CD4-positive, alpha-beta memory T cell (primary cell): ENCODE data around the gene PDE8A. TPM values are rescaled to one million over a fixed set of nuclear protein-coding genes. Genes with fewer than 3 reads are reported as not detected.
"Not testable (repeated sequence)": the region's sequence is repeated elsewhere in the genome, so short reads cannot be mapped to it uniquely, and the experiment has no call there.

Experiments used
- CTCF ChIA-PET: fragments of 350-600 bp; sonication (Branson Sonifier 250); formaldehyde crosslinking; loops from one replicate; lab custom pipeline; 2021; ENCODE audit warnings: inconsistent platforms; ENCODE audit not compliant: partially characterized antibody; lab: Charles Lee
- POLR2A ChIA-PET: fragments of 350-600 bp; sonication (Branson Sonifier 250); formaldehyde crosslinking; loops from one replicate; lab custom pipeline; 2021; ENCODE audit not compliant: partially characterized antibody; lab: Charles Lee
- DNase-seq, 5 donors: peaks; one replicate each; pipeline versions ENCODE4 v3.0.0 to v3.0.0-alpha.2; 2020 to 2022; ENCODE audit warnings: mixed read lengths in 1 of 5
- H3K27ac ChIP-seq: one replicate; pipeline ENCODE4 v1.7.0; 2013; ENCODE audit warnings: low read depth, low read length
- H3K27me3 ChIP-seq: 2 replicates; pipeline ENCODE4 v1.7.0; 2013; ENCODE audit warnings: mild to moderate bottlenecking, low read length, moderate library complexity; ENCODE audit not compliant: insufficient read depth
- H3K36me3 ChIP-seq: 2 replicates; pipeline ENCODE4 v1.7.0; 2013; ENCODE audit warnings: mild to moderate bottlenecking, low read length, moderate library complexity; ENCODE audit not compliant: insufficient read depth
- H3K4me1 ChIP-seq: 2 replicates; pipeline ENCODE4 v1.7.0; 2013; ENCODE audit warnings: mild to moderate bottlenecking, low read length, moderate library complexity; ENCODE audit not compliant: insufficient read depth
- H3K4me3 ChIP-seq, 2 donors: one replicate each; pipeline ENCODE4 v1.7.0; 2013; ENCODE audit warnings: low read length in 2 of 2, mild to moderate bottlenecking in 1 of 2
- H3K9me3 ChIP-seq, 2 donors: one replicate each; pipeline ENCODE4 v1.7.0; 2013; ENCODE audit warnings: low read length in 2 of 2, control low read depth in 1 of 2; ENCODE audit not compliant: control insufficient read depth in 1 of 2
- H3K27ac Mint-ChIP-seq, 7 donors: one replicate each; pipeline ENCODE4 v1.8.0; 2020 to 2021; ENCODE audit warnings: mixed read lengths in 7 of 7, mild to moderate bottlenecking in 6 of 7, inconsistent platforms in 3 of 7, moderate library complexity in 3 of 7
- H3K27me3 Mint-ChIP-seq, 2 donors: one replicate each; pipeline ENCODE4 v1.8.0; 2020 to 2021; ENCODE audit warnings: mixed read lengths in 2 of 2
- H3K36me3 Mint-ChIP-seq, 2 donors: one replicate each; pipeline ENCODE4 v1.8.0; 2020 to 2021; ENCODE audit warnings: mixed read lengths in 2 of 2, inconsistent platforms in 1 of 2, mild to moderate bottlenecking in 1 of 2
- H3K4me1 Mint-ChIP-seq, 4 donors: one replicate each; pipeline ENCODE4 v1.8.0; 2020 to 2021; ENCODE audit warnings: mixed read lengths in 4 of 4, mild to moderate bottlenecking in 1 of 4
- H3K4me3 Mint-ChIP-seq, 8 donors: one replicate each; pipeline ENCODE4 v1.8.0; 2020 to 2021; ENCODE audit warnings: mixed read lengths in 8 of 8, mild to moderate bottlenecking in 7 of 8, moderate library complexity in 6 of 8, inconsistent platforms in 3 of 8
- H3K9me3 Mint-ChIP-seq, 8 donors: one replicate each; pipeline ENCODE4 v1.8.0; 2020 to 2021; ENCODE audit warnings: mixed read lengths in 8 of 8, mild to moderate bottlenecking in 5 of 8, inconsistent platforms in 3 of 8, moderate library complexity in 1 of 8
- intact Hi-C: fragments of 100-400 bp; cut with micrococcal nuclease; formaldehyde crosslinking; loops from one replicate; pipeline ENCODE4 v1.15.1; 2023
- polyA plus RNA-seq, 2 donors: library from polyadenylated mRNA; unstranded; fragments of 300-500 nt; fragmentation: Illumina TruSeq; gene quantifications; one replicate each; pipeline ENCODE4 v1.2.3, GENCODE V29; 2021
- total RNA-seq, 2 experiments: library from RNA; stranded (reverse); gene quantifications; one replicate each; pipeline ENCODE4 v1.2.3, GENCODE V29; 2021

The PDE8A gene
- total and polyA plus RNA-seq, 4 experiments from 2014 or later = 1.9 to 41.3 (median 22.4) TPM

GRCh38 chr15:84996714-84997113, 15.1 kb downstream of the PDE8A start:
- H3K4me3 ChIP-seq, H3K9me3 ChIP-seq, intact Hi-C loops, DNase-seq, H3K9me3 Mint-ChIP-seq, H3K4me3 Mint-ChIP-seq, H3K27ac ChIP-seq, H3K27me3 ChIP-seq, H3K27me3 Mint-ChIP-seq, H3K36me3 Mint-ChIP-seq, H3K36me3 ChIP-seq: not testable (repeated sequence)
- Mint-ChIP-seq H3K4me1 (peaks cover 25 to 59% (median 37%) of the 10 kb centered on the region in 4 donors), H3K27ac (peak overlapping the region in 1 of 7 donors; percentile 7)
- peaks cover 30% of the 10 kb centered on the region for H3K4me1 ChIP-seq
- CTCF ChIA-PET = interaction anchor here (1.3 kb wide), 1 partner anchor 68 kb away, joined by 4 read pairs; no protein-coding TSS in a partner anchor
- POLR2A ChIA-PET = interaction anchor here (0.8 kb wide), 1 partner anchor 10 kb away, joined by 3 read pairs; no protein-coding TSS in a partner anchor

- H3K4me3 Mint-ChIP-seq, H3K27ac ChIP-seq, DNase-seq, H3K9me3 Mint-ChIP-seq, POLR2A ChIA-PET, H3K27me3 ChIP-seq, H3K36me3 Mint-ChIP-seq, H3K4me3 ChIP-seq, H3K27me3 Mint-ChIP-seq, intact Hi-C loops, H3K9me3 ChIP-seq, H3K36me3 ChIP-seq: not testable (repeated sequence)
- Mint-ChIP-seq H3K4me1 (peaks cover 24 to 59% (median 38%) of the 10 kb centered on the region in 4 donors), H3K27ac (peak overlapping the region in 1 of 7 donors; percentile 7)
- peaks cover 31% of the 10 kb centered on the region for H3K4me1 ChIP-seq
- CTCF ChIA-PET = interaction anchor here (1.3 kb wide), 1 partner anchor 69 kb away, joined by 4 read pairs; no protein-coding TSS in a partner anchor
Observed at GRCh38 chr15:84997214-84997613, 15.6 kb downstream of the PDE8A start.

GRCh38 chr15:85000189-85000864, 18.7 kb downstream of the PDE8A start:
- no peak overlapping the region for H3K4me3 ChIP-seq
- H3K9me3 ChIP-seq = no peaks in the 10 kb centered on the region
- peak overlapping the region in 1 of 7 donors; percentile 35 for H3K27ac Mint-ChIP-seq
- POLR2A ChIA-PET = no interaction called here
- H3K9me3 Mint-ChIP-seq = no peaks in the 10 kb centered on the region
- no peaks in the 10 kb centered on the region for H3K36me3 Mint-ChIP-seq
- H3K36me3 ChIP-seq = no peaks in the 10 kb centered on the region
- H3K27me3 ChIP-seq = no peaks in the 10 kb centered on the region
- CTCF ChIA-PET = interaction anchor here (1.0 kb wide), 1 partner anchor 72 kb away, joined by 4 read pairs; no protein-coding TSS in a partner anchor
- no peaks in the 10 kb centered on the region for H3K27me3 Mint-ChIP-seq
- DNase-seq = no peak
- no peak overlapping the region for H3K27ac ChIP-seq
- H3K4me3 Mint-ChIP-seq = peak overlapping the region in 1 of 8 donors; percentile 40
- peaks cover 29 to 74% (median 46%) of the 10 kb centered on the region in 4 donors for H3K4me1 Mint-ChIP-seq
- peaks cover 40% of the 10 kb centered on the region for H3K4me1 ChIP-seq
- intact Hi-C loops = no loop called here

- H3K4me3 ChIP-seq = no peak overlapping the region
- H3K4me1 ChIP-seq = peaks cover 40% of the 10 kb centered on the region
- intact Hi-C loops = no loop called here
- H3K36me3 ChIP-seq = no peaks in the 10 kb centered on the region
- H3K9me3 Mint-ChIP-seq = no peaks in the 10 kb centered on the region
- POLR2A ChIA-PET = no interaction called here
- H3K27me3 ChIP-seq = no peaks in the 10 kb centered on the region
- H3K27ac Mint-ChIP-seq = peak overlapping the region in 2 of 7 donors; percentile 43 to 48
- H3K27ac ChIP-seq = no peak overlapping the region
- no peaks in the 10 kb centered on the region for H3K27me3 Mint-ChIP-seq
- no peaks in the 10 kb centered on the region for H3K9me3 ChIP-seq
- H3K36me3 Mint-ChIP-seq = no peaks in the 10 kb centered on the region
- H3K4me1 Mint-ChIP-seq = peaks cover 29 to 77% (median 47%) of the 10 kb centered on the region in 4 donors
- CTCF ChIA-PET = no interaction called here
- no peak overlapping the region for H3K4me3 Mint-ChIP-seq
- no peak for DNase-seq
Observed at GRCh38 chr15:85000937-85001336, 19.3 kb downstream of the PDE8A start.

- Histone ChIP-seq H3K36me3 (no peaks in the 10 kb centered on the region), H3K4me1 (peaks cover 40% of the 10 kb centered on the region), H3K27ac (no peak overlapping the region), H3K27me3 (no peaks in the 10 kb centered on the region), H3K9me3 (no peaks in the 10 kb centered on the region), H3K4me3 (no peak overlapping the region)
- Mint-ChIP-seq H3K27me3 (no peaks in the 10 kb centered on the region), H3K4me3 (peak overlapping the region in 4 of 8 donors; percentile 6 to 71 (median 42)), H3K9me3 (no peaks in the 10 kb centered on the region), H3K36me3 (no peaks in the 10 kb centered on the region), H3K27ac (peak overlapping the region in 3 of 7 donors; percentile 18 to 78 (median 22)), H3K4me1 (peaks cover 29 to 86% (median 53%) of the 10 kb centered on the region in 4 donors)
- intact Hi-C loops = no loop called here
- ChIA-PET CTCF (interaction anchor here (1.3 kb wide), 1 partner anchor 21 kb away, joined by 3 read pairs; no protein-coding TSS in a partner anchor), POLR2A (interaction anchor here (1.0 to 2.1 kb wide), 2 partner anchors 19 to 21 kb away, joined by 3 to 11 read pairs; partner anchors contain the start of gene PDE8A)
- DNase-seq = peak in 1 of 5 donors; percentile 31
Observed at GRCh38 chr15:85002517-85002916, 20.9 kb downstream of the PDE8A start.

GRCh38 chr15:85003593-85004312, 22.1 kb downstream of the PDE8A start:
- peaks cover 34 to 90% (median 58%) of the 10 kb centered on the region in 4 donors for H3K4me1 Mint-ChIP-seq
- ChIA-PET CTCF (interaction anchor here (1.3 to 2.4 kb wide), 2 partner anchors 16 to 20 kb away, joined by 3 to 10 read pairs; no protein-coding TSS in a partner anchor), POLR2A (interaction anchor here (1.0 to 1.7 kb wide), 2 partner anchors 16 to 20 kb away, joined by 3 to 7 read pairs; no protein-coding TSS in a partner anchor)
- Histone ChIP-seq H3K4me1 (peaks cover 44% of the 10 kb centered on the region), H3K27ac (no peak overlapping the region), H3K9me3 (no peaks in the 10 kb centered on the region), H3K36me3 (no peaks in the 10 kb centered on the region), H3K27me3 (no peaks in the 10 kb centered on the region), H3K4me3 (no peak overlapping the region)
- intact Hi-C loops = loop anchor here (2.0 kb wide), 1 partner anchor 15 kb away; no protein-coding TSS in a partner anchor
- H3K36me3 Mint-ChIP-seq = no peaks in the 10 kb centered on the region
- peak overlapping the region in 1 of 7 donors; percentile 70 for H3K27ac Mint-ChIP-seq
- H3K9me3 Mint-ChIP-seq = no peaks in the 10 kb centered on the region
- no peak for DNase-seq
- peak overlapping the region in 1 of 8 donors; percentile 39 for H3K4me3 Mint-ChIP-seq
- no peaks in the 10 kb centered on the region for H3K27me3 Mint-ChIP-seq
